HG03097 (cell line): ENCODE data around the gene NPS.

Experiments
- ATAC-seq: cut with Tn5 transposase; IDR thresholded peaks from one replicate; pipeline ENCODE4 v1.9.1; 2021; ENCODE audit not compliant: unreplicated experiment, low FRiP score

Gene NPS

DNA sequence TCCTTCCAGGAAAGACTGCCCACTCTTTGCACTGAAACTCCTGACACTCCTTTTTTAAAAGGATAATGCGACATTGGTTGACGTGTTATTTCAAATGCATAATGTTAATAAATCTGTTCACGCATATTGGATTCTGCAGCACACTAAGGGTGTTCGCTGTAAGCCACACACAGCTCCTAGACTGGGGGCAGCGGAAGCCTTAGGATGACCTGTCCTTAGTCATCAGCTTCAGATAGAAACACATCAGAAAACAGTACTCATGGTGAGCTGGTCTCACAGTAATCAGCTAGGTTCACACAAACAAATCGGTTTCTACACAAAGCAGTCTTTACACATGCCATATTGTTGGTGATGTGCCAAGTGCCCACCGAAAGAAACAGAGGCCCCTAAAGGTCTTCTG, 4.3 kb downstream of the NPS start:
- ATAC-seq = no peak

DNA sequence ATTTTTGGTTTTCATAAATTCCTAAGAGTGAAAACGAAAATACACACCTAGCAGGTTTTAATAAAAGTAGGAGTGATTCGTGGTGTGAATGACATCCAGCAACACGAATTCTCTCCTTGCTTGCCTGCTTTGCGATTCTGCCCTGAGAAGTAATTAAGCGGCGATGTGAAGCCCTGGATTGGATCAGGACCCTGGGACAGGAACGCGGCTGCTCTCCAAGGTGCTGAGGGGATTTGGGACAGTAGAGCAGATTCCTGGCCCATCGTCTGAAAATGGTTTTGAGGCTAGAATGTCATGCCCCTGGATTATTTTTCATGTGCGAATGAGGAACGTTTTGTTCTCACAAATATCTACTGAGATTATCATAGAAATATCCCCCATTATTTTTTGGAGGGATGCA, 7.8 kb downstream of the NPS start:
- no peak for ATAC-seq

DNA sequence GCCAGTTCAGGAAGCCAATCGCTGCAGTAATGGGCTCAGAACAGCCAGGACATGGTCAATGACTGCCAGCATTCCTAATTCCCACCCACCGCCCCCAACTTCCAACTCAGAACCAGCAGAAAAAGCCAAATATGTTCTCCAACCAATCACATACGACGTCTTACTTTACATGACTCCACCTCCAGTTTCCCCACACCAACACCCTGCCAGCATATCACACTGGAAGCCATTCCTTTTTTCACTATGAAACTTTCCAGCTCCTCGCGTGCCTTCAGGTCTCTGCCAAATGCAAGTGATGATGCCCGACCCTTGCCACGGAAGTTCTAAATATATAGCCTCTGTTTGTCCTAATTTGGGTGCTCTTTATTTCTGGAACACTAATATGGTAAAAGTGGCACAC, 12.5 kb downstream of the NPS start:
- ATAC-seq = no peak

DNA sequence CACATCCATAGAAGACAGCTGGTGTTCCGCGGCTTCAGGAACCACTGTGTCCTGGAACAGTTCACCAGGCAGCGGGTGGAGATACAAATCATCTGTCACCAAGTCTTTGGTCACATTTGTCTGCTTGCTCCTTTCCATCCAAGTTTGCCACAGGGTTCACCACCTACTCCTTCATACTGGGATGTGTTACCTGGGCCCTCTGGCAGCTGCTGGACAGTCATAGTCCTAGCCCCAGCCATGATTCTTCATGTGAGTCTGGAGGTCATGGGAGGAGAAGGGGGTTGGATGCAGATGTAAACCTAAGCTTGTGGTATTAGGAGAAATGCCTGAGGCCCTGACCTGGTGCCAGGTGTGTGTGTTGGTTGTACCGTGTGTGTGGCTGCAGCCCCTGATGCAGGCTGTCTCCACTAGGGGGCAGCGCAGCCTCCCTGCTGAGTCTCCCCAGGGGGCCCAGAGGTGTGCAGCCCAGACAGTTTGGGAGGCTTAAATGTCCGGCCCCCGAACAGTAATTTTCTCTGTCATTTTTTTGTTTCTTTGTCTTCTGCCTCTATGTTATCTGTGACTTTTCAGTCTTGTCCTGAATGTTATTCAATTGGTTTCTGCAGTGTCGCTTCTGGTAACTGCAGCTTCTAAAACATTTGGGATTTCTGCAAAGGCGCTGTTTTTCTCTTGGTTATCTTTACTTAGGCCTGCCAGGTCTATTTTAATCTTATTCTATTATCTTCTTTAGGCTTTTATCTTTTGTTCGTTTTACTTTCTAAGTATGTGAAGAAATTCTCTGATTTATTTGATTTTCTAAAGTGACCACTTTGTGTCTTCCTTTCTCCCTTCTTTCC, 14.8 kb downstream of the NPS start:
- ATAC-seq = no peak

DNA sequence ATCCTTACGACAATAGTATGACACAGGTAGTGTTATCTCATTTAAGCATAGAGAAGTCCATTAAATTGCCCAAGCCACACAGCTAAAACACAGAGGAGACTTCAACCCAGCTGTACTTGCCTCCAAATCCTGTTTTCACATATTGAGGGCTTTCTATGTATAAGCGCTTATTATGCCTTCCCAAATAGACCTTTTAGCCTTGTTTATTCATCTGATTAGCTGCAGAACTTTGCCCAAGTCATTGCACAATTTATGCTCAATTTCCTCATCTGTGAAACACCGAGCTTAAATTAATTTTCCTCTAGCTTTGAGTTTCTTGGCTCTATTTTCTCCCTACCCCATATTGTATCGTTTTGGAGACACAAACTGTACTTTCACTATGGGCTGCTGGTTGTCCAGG, 15.5 kb downstream of the NPS start:
- no peak for ATAC-seq

DNA sequence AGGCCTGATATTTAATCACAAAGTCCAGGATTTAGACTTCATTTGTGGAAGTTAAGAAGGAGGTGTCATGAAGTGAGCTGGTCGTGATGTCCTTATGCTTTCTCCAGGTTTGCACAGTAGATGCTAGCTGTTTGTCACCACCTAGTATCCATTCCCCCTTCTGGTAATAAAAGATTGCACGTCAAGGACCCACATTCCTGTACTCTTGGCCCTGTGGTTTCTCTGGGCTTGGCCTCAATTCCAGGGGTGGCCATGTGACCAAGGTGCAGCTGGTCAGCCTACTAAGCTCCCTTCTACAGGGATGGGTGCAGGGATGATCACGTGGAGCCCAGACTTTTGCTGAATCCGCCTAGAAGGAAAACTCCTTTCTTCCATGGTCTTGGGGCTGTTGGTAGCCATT, 16.5 kb downstream of the NPS start:
- ATAC-seq = no peak

DNA sequence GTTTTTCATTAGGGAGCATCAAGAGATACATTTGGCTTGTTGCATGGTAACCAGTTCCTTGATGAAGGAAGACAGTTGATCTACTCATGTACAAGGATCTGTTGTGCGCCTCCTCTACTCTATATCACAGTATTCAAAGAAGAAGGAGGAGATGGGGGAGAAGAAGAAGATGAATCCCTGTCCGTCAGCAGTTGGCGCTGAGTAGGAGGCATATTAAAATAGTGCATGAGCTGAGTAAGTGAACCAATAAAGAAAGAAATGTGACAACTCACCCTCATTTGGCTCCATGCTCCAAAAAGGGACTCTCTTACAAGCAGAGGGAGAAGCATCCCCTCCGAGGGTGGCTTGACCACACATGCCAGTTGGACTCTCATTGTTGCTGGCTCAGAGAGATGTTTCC, 20.1 kb downstream of the NPS start:
- no peak for ATAC-seq

DNA sequence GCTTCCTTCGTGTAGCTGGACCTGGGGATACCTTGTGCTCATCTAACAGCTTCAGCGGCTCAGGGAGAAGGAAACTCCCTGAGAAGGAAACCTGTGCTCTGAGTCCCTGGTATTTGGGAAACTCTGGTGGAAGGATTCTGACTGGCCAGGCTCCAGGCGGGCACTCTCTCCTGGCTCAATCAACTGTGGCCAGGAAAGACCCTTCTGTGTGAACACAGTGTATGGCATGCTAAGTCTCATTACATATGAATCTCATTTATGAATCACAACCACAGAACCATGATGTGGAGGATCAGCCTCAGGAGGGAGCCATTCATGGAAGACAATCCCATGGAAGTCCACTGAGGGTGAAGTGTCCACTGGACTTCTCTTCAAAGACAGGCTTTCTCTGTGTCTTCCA, 20.9 kb downstream of the NPS start:
- no peak for ATAC-seq

DNA sequence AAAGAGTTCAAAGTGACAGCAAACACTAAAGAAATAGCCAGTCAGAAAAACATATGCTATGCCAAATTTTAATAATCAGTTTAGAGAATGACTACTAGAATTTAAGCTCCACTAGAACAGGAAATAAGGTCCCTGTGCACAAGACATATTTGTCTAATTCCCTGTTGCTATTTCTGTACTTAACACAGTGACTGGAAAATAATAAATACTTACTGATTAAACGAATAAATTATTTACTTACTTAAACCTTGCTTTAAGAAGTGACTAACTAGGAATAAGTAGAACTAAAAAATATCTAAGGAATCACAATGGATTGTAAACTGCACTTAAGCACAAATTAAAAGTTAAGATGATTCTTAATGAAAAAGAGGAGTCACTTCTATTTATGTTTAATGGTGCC, 22.3 kb downstream of the NPS start:
- ATAC-seq = no peak

DNA sequence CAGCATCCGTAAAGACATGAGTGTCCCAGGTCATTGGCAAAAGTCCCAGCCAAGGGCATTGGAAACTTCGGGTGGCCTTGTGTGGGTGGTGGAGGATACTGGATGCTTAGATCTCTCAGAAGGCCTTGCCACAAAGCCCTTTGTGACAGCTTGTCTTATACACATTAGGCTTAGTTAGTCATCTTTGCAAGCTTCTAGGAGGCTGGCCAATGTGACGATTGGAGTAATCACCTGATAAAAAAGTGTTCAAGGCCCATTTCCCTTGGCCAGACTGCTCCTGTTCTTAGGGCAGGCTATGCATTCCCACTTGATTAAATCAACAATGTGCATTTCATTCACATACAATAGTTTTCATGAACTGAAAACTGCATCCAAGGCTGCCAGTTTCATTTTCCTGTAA, 26.9 kb downstream of the NPS start:
- no peak for ATAC-seq

DNA sequence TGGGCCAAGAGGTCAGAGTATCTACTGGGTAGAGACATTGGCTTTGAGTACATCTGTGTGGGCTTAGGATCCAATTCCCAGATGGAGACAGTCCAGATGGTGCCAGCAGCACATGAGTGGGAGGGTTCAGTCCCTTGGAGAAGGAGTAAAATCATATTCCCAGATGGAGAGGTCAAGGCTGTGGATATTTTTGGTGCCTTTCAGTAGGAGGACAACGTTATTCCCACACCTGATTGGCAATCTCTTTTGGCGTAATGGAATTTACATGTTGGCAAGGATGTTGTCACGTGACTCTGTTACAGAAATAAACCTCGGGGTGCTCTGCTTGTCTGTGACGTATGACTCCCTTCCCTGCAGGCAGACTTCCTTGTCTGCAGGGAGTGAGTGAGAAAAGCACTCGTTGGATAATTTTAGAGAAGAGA, 27.6 kb downstream of the NPS start:
- ATAC-seq = no peak

DNA sequence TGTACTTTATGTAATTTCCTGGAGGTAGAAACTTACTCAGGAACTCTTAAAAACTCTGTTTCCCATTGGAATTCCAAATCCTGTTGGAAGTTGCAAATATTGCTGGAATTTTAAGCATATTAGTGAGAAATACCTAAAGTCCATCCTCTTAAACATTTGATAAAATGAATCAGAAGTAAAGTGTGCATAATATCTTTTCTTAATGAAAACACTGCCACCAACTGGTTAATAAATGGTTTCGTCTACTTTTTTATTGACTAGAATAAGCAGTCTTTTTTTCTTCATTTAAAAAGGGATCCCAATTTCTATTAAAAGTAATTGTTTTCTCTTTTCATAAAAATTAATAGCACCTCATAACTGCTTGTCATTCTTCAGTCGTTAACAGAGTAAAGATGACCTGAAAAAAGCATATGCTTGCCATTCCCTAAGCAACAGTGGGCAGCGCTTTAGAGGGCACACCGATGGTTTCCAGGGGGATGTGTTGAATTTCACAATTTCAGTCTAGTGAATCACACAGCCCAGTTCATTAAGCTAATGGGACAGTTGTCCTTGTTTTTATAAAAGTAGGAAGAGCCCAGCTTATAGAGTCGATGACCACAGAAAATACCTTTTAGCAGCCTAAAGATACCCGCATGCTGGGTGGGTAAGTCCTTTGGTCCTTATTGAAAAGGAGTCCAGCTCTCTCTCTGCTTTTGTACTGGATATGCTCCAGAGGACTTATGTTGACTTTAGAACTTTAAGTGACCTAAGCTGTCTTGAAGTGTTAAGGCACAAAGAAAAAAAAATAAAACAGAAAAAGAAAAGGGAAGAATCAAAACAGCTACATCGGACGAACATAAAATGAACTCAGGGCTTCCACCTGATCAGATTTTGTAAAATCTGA, 28.5 kb downstream of the NPS start:
- no peak for ATAC-seq

DNA sequence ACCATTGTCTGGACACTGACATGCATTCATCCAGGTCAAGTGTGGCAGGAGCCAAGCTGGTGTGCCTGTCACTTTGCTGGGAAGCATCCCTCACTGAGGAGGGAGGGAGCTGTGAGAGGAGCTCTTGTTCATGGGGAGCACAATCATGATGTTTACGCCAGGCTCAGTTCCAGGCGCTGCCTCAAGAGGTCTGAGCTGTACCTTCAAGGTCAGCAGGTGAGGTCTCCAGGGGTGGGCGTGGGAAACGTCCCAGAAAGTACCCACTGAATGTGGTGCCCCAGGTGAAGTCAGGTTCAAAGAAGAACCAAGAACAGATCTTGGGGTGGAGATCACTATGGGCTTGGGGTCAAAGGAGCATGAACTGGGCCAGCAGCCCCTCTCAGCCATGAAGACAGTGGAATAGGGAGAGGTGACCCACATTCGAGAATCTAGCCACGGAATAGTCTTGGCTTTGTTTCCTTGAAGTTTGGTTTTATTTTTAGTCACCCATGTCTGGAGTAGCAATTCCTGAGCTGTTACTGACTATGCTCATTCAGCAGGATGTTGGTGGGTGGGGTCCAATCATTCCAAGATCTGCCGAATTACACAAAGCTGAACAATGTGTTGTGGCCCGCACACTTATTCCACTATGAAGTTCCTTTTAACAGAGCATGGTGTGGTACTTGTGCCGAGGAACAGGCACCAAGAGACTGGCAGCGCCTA, 29.3 kb downstream of the NPS start:
- no peak for ATAC-seq

DNA sequence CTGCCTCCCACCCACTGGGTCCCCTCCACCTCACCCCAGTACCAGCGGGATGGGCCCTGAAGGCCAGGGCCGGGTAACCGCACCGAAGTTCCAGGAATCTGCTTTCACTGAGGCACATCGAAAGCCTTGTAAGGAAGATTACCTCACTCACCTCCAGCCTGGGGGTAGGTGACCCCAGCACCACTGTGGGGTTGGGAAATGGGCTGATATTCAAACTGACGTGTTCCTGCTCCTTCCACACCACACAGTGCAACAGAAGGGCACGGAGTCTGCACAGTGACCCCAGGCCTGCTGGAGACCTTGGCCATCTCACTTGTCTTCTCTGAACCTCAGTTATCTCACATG, 29.8 kb downstream of the NPS start:
- no peak for ATAC-seq

DNA sequence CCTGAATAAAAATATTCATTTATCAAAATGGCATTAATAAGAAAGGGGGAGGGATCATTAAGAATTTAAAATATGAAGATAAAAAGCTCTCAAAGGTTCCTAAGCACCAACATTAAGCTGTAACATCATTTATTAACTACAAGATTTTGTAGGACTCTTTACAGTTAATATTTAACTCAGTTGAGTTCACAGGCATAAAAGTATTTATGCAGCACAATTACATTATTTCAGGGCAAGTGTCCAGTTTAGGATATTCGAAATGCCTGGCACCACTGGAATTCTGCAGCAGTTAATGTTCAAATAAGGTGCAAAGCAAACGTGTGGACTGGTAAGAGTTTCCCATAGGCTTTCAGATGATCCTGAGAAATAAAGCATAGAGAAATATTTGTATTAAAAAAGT, 30.5 kb downstream of the NPS start:
- ATAC-seq = no peak

DNA sequence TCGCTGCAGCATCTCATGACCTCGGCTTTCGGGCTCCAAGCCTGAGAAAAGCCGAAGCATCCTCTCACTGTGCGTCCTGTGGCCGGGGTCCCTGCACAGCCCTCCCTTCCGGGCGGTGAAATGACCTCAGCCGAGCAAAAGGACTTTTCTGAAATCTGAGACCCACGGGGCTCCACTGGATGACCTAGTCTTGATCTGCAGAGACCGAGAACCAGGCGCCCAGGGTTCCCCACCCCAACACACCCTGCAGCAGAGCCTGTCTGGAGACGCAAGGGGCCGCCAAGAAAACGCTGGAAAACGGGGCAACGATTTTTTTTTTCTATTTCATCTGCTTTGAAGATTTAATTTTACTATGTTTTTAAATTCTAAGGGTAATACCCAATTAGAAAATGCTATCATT, 31.7 kb downstream of the NPS start:
- no peak for ATAC-seq

DNA sequence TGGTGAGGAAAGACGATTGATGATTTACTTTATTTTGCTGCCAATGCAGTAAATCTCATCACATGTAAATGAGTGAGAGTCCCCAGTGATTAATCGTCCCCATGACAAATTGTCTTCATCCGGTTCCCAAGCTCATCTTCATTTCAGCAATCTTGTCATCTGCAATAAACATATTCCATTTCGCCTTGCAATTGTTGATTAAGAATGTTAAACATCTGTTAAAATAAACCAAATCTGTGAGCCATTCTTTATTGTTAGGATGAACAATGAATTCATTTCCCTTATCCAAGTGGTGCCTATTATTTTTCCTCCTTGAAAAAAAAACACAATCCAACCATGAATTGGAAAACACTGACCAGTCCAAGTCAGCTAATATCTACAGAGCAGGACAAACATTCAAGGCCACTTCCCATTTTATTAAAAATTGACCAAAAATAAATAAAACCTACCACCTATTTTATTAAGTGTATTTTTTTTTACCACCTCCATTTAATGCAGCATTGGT, 36.5 kb downstream of the NPS start:
- no peak for ATAC-seq

DNA sequence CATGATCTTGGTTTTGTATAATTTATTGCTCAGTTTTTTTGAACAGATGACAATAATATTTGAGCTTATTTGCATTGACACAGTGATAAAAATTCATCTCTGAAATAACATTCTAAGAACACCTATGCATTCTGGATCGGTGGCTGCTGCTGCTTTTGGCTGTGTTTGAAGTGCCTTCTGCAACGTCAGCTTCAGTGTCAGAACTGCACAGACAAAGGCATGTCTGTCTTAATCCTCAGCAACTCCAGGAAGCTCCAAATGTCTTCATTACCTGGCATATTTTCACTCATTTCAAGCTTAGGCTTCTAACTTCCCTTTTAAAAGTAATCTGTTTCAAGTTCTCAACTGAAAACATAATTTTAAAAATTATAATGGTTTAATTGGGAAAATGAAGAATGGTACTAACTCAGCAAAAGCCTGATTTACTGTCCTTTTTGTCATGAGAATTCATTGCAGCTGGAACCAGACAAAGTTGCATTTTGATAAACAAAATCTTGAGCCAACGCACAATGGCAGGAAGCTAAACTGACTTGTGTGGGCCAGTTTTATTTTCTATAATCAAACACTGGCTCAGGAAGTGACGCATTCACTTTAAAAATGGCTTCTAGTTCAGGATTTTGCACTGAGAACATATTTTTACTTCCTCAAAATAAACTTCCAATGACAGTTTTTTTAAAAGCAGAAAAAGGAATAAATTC, 38.7 kb downstream of the NPS start:
- no peak for ATAC-seq

DNA sequence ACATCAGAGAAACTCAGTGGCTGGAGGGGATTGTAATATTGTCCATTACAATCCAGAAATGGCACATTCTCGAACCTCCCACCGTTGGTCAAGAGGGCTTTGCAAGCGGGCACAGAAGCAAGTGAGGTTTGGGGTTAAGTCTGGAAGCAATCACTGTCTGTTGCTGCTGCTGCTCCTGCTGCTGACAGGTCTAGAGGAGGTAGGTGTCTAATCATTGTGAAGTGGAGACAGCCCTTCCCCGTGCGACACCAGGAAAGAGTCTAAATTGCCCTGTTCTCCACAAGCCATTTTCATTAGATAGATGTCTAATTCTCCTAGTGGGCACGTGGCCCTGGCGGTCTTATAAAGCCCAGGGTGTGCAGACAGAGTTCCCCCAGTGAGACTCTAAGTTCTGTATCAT, 43.5 kb downstream of the NPS start:
- ATAC-seq = no peak

DNA sequence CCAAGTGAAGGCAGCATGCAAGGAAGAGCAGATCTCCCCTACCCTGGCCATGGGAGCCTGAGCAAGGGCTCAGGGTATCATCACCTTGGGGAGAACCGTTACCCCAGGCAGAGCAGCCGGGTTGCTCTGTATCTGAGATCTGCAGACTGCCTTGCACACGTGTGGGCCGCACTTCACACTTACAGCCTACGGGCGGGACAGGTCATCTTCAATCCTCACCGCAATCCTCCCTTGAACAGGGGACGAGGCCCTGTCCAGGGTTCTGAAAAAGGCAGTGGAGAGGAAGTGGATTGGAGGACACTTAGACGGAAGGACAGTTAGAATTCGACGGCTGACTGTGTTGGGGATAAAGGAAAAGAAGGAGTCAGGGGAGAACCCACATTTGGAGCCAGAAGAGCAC, 51.4 kb downstream of the NPS start:
- ATAC-seq = no peak
